H1 (cell line): ENCODE data around the gene ABCC6. TPM values are rescaled to one million over a fixed set of nuclear protein-coding genes. Genes with fewer than 3 reads are reported as not detected.
"Not testable (repeated sequence)": the region's sequence is repeated elsewhere in the genome, so short reads cannot be mapped to it uniquely, and the experiment has no call there.

Experiments used
- CTCF ChIA-PET: fragments of 300-600 bp; sonication (Branson Sonifier 250); formaldehyde crosslinking; loops from one replicate; lab custom pipeline; 2021; ENCODE audit not compliant: partially characterized antibody; lab: Charles Lee
- POLR2A ChIA-PET: fragments of 300-600 bp; sonication (Branson Sonifier 250); formaldehyde crosslinking; loops from one replicate; lab custom pipeline; 2021; ENCODE audit warnings: inconsistent platforms; ENCODE audit not compliant: partially characterized antibody; lab: Charles Lee
- DNase-seq, 2 experiments: peaks; one replicate each; pipeline versions ENCODE4 v3.0.0 to v3.0.0-alpha.2; 2010 to 2022; ENCODE audit warnings: low spot score in 2 of 2, low read depth in 1 of 2, mixed read lengths in 1 of 2
- FAIRE-seq: peaks from 2 replicates; lab custom pipeline; 2011; peaks lifted over from hg19 to GRCh38; lab: Jason Lieb, UNC
- H2AFZ ChIP-seq: 2 replicates; pipeline ENCODE4 v1.8.1; 2012; ENCODE audit warnings: low read length, inconsistent platforms
- H2AK5ac ChIP-seq: 2 replicates; pipeline ENCODE4 v1.6.1; 2013; ENCODE audit warnings: low read depth, low read length
- H2BK120ac ChIP-seq: replicated peaks from 2 replicates; pipeline ENCODE3; 2013; ENCODE audit warnings: low read depth, low read length, inconsistent platforms
- H2BK12ac ChIP-seq: 2 replicates; pipeline ENCODE4 v1.6.1; 2013; ENCODE audit warnings: low read depth, low read length
- H2BK15ac ChIP-seq: 2 replicates; pipeline ENCODE4 v1.6.1; 2013; ENCODE audit warnings: low read length
- H2BK20ac ChIP-seq: 2 replicates; pipeline ENCODE4 v1.6.1; 2013; ENCODE audit warnings: low read length
- H2BK5ac ChIP-seq: 2 replicates; pipeline ENCODE4 v1.6.1; 2013; ENCODE audit warnings: low read depth, low read length
- H3K14ac ChIP-seq: 2 replicates; pipeline ENCODE4 v1.6.1; 2013; ENCODE audit warnings: inconsistent platforms; ENCODE audit not compliant: insufficient read length
- H3K18ac ChIP-seq: 2 replicates; pipeline ENCODE4 v1.6.1; 2013; ENCODE audit warnings: low read length; ENCODE audit errors: extremely low read depth
- H3K23ac ChIP-seq: 2 replicates; pipeline ENCODE4 v1.6.1; 2013; ENCODE audit warnings: inconsistent platforms; ENCODE audit not compliant: insufficient read length
- H3K23me2 ChIP-seq: 2 replicates; pipeline ENCODE4 v1.6.1; 2013; ENCODE audit warnings: low read depth, low read length
- H3K27ac ChIP-seq: 2 replicates; pipeline ENCODE4 v1.6.1; 2011; ENCODE audit warnings: low read depth, low read length, inconsistent platforms
- H3K27me3 ChIP-seq, 4 experiments: replicated peaks in 1 of 4; 1 replicate in 1 of 4; 2 replicates in 3 of 4; pipeline versions ENCODE4 v1.6.1 to v1.8.1; 2011 to 2013; ENCODE audit warnings: low read length in 3 of 4, mild to moderate bottlenecking in 3 of 4, inconsistent platforms in 2 of 4, mixed read lengths in 2 of 4, moderate library complexity in 1 of 4; ENCODE audit not compliant: control insufficient read depth in 3 of 4, insufficient read depth in 3 of 4; ENCODE audit errors: extremely low read depth in 1 of 4
- H3K36me3 ChIP-seq, 4 experiments: 2 replicates each; pipeline versions ENCODE4 v1.6.1 to v1.8.1; 2011 to 2013; ENCODE audit warnings: mild to moderate bottlenecking in 4 of 4, low read length in 3 of 4, moderate library complexity in 2 of 4, control low read depth in 1 of 4, inconsistent platforms in 1 of 4; ENCODE audit not compliant: insufficient read depth in 4 of 4, control insufficient read depth in 2 of 4
- H3K4ac ChIP-seq: replicated peaks from 2 replicates; pipeline ENCODE3; 2013; ENCODE audit warnings: low read length, low read depth, mixed read lengths, inconsistent platforms; ENCODE audit not compliant: insufficient read length
- H3K4me1 ChIP-seq, 4 experiments: replicated peaks in 1 of 4; 1 replicate in 1 of 4; 2 replicates in 3 of 4; pipeline versions ENCODE4 v1.6.1 to v1.8.1; 2011 to 2013; ENCODE audit warnings: low read length in 3 of 4, inconsistent platforms in 2 of 4, mixed read lengths in 1 of 4; ENCODE audit not compliant: insufficient read depth in 4 of 4, control insufficient read depth in 3 of 4
- H3K4me2 ChIP-seq, 2 experiments: 2 replicates each; pipeline versions ENCODE4 v1.6.1 to v1.8.1; 2011 to 2013; ENCODE audit warnings: low read depth in 2 of 2, low read length in 2 of 2, control low read depth in 1 of 2, inconsistent platforms in 1 of 2, mild to moderate bottlenecking in 1 of 2; ENCODE audit not compliant: insufficient read depth in 1 of 2
- H3K4me3 ChIP-seq, 4 experiments: fragments of 200-600, 300-600 bp in 1 of 4; sonication (generic), shearing (Covaris generic), sonication (Bioruptor Twin) in 1 of 4; 2 replicates each; pipeline versions ENCODE4 v1.5.1 to v1.8.1; 2011 to 2016; ENCODE audit warnings: low read length in 4 of 4, low read depth in 3 of 4, control low read depth in 2 of 4, inconsistent platforms in 2 of 4, mild to moderate bottlenecking in 2 of 4, mixed read lengths in 1 of 4, moderate library complexity in 1 of 4; ENCODE audit not compliant: insufficient read depth in 2 of 4; ENCODE audit errors: extremely low read depth in 1 of 4
- H3K56ac ChIP-seq: replicated peaks from 2 replicates; pipeline ENCODE3; 2013; ENCODE audit warnings: low read depth, mild to moderate bottlenecking, mixed read lengths, low read length, inconsistent platforms; ENCODE audit not compliant: insufficient read length
- H3K79me1 ChIP-seq: 2 replicates; pipeline ENCODE4 v1.6.1; 2013; ENCODE audit warnings: low read depth, low read length, control low read depth
- H3K79me2 ChIP-seq, 2 experiments: 2 replicates each; pipeline versions ENCODE4 v1.6.1 to v1.8.1; 2012 to 2013; ENCODE audit warnings: low read length in 2 of 2, mild to moderate bottlenecking in 2 of 2, inconsistent platforms in 1 of 2; ENCODE audit not compliant: insufficient read depth in 2 of 2, control insufficient read depth in 1 of 2
- H3K9ac ChIP-seq, 4 experiments: replicated peaks in 1 of 4; 1 replicate in 1 of 4; 2 replicates in 3 of 4; pipeline versions ENCODE4 v1.6.1 to v1.8.1; 2011 to 2013; ENCODE audit warnings: low read depth in 3 of 4, low read length in 3 of 4, control low read depth in 2 of 4, mild to moderate bottlenecking in 2 of 4, moderate library complexity in 2 of 4, inconsistent platforms in 1 of 4; ENCODE audit errors: extremely low read depth in 1 of 4
- H3K9me3 ChIP-seq, 2 experiments: 2 replicates each; pipeline versions ENCODE4 v1.6.1 to v1.8.1; 2012 to 2013; ENCODE audit warnings: mild to moderate bottlenecking in 2 of 2, moderate library complexity in 2 of 2, control low read depth in 1 of 2, inconsistent platforms in 1 of 2, low read depth in 1 of 2, low read length in 1 of 2, mixed read lengths in 1 of 2; ENCODE audit not compliant: insufficient read depth in 2 of 2
- H4K20me1 ChIP-seq, 2 experiments: replicated peaks in 1 of 2; 2 replicates each; pipeline versions ENCODE3 to v1.8.1; 2011 to 2013; ENCODE audit warnings: inconsistent platforms in 2 of 2, low read length in 2 of 2, mild to moderate bottlenecking in 1 of 2; ENCODE audit not compliant: insufficient read depth in 2 of 2, control insufficient read depth in 1 of 2
- H4K5ac ChIP-seq: 2 replicates; pipeline ENCODE4 v1.6.1; 2013; ENCODE audit warnings: low read length, low read depth, mixed read lengths, inconsistent platforms; ENCODE audit not compliant: insufficient read length
- H4K8ac ChIP-seq: 2 replicates; pipeline ENCODE4 v1.8.0; 2013; ENCODE audit warnings: mild to moderate bottlenecking, moderate library complexity, low read length, inconsistent platforms; ENCODE audit not compliant: insufficient read depth; ENCODE audit errors: extremely low read depth
- H4K91ac ChIP-seq: replicated peaks from 2 replicates; pipeline ENCODE3; 2013; ENCODE audit warnings: low read length, mixed read lengths, inconsistent platforms; ENCODE audit not compliant: insufficient read length
- WGBS, 2 experiments: shearing (Covaris generic) in 1 of 2; methylation state at CpG; one replicate each; pipeline versions ENCODE4 v1.1.6 to v1.1.7; 2013 to 2015; ENCODE audit warnings: low lambda C conversion rate in 2 of 2, mixed read lengths in 2 of 2, inconsistent platforms in 1 of 2, low coverage in 1 of 2, missing lambda C conversion rate in 1 of 2; ENCODE audit not compliant: insufficient replicate concordance in 2 of 2, insufficient coverage in 1 of 2, insufficient read length in 1 of 2; ENCODE audit errors: extremely low coverage in 1 of 2, missing lambda C conversion rate in 1 of 2; 5-methylcytosine and 5-hydroxymethylcytosine counted together
- polyA plus RNA-seq, 7 experiments: library from polyadenylated mRNA; depleted of rRNA in 3 of 7; stranded (reverse) in 5 of 7; unstranded in 2 of 7; fragments of >200 nt in 5 of 7; fragments of 200-250 nt in 2 of 7; gene quantifications; 1 replicate in 5 of 7; 2 replicates in 1 of 7; 4 replicates in 1 of 7; pipeline versions ENCODE4 v1.2.1 to v1.2.3, GENCODE V29; 2011 to 2013; ENCODE audit warnings: missing spikeins in 2 of 7, mixed read lengths in 2 of 7
- total RNA-seq: library from RNA; stranded (reverse); fragmentation: NEBNext Ultra II Directional; extraction: Animal tissue kit (Norgen Biotek cat#: 25700); gene quantifications from 2 replicates; pipeline ENCODE4 v1.2.1, GENCODE V29; 2021

The ABCC6 gene
- total and polyA plus RNA-seq, 2 of the 8 experiments (the other 6 are each of a cell fraction or from before 2014, with no cell fraction given), result 1.6 to 1.8 TPM

DNA sequence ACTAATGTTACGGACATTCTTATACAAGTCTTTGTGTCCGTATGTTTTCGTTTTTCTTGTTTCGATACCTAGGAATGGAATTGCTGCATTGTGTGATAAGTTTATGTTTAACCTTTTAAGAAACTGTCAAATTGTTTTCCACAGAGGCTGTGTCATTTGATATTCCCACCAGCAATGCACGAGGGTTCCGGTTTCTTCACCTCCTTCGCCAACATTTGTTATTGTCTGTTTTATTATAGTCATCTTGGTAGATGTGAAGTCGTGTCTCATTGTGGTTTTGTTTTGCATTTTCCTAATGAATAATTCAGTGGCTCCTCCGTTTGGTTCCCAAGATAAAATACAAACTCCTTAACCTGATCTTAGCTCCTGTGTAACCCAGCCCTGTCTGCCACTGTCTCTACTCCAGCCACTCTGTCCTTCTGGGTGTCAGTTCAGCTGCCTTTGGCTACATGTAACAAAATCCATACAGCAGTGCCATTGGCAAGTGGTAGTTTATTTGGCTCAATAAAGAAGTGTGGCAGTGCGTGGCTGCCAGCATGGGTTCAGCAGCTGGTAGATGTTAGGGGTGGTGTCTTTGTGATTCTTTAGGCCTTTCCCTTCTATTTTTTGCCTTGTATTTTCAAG, 45.0 kb upstream of the ABCC6 start:
- H2BK12ac ChIP-seq, H3K9ac ChIP-seq, POLR2A ChIA-PET, H3K27ac ChIP-seq, H3K14ac ChIP-seq, H3K4ac ChIP-seq, H4K91ac ChIP-seq, H3K56ac ChIP-seq, H3K18ac ChIP-seq, H3K9me3 ChIP-seq, H4K20me1 ChIP-seq, CTCF ChIA-PET, H2AFZ ChIP-seq, H2BK120ac ChIP-seq, H3K23me2 ChIP-seq, H3K79me1 ChIP-seq, H3K36me3 ChIP-seq, H2AK5ac ChIP-seq, H4K5ac ChIP-seq, DNase-seq, H3K27me3 ChIP-seq, H3K4me3 ChIP-seq, H4K8ac ChIP-seq, H2BK5ac ChIP-seq, H2BK20ac ChIP-seq, H3K4me2 ChIP-seq, H3K79me2 ChIP-seq, H3K4me1 ChIP-seq, FAIRE-seq, H2BK15ac ChIP-seq, H3K23ac ChIP-seq: not testable (repeated sequence)
- WGBS, 2 experiments, result 92% methylated on average over 9 of the region's 10 CpGs; no CpG with 5 or more reads in 1 of the 2 experiments

DNA sequence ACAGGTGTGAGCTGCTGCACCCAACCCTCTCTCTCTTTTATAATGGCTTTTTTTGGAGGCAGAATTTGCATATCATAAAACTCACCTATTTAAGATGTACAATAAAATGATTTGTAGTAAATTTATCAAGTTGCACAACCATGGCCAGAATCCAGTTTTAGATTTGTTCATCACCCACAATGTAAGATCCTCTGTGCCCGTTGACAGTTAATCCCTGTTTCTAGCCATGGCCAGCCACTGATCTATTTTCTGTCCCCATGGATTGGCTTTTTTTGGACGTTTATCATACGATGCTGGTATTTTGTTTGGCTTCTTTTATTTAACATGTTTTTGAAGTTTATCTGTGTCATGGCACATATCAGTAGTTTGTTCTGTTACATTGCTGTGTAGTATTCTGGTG, 44.4 kb upstream of the ABCC6 start:
- FAIRE-seq, CTCF ChIA-PET, H4K20me1 ChIP-seq, H4K8ac ChIP-seq, H3K79me1 ChIP-seq, H2AFZ ChIP-seq, H3K18ac ChIP-seq, H3K23ac ChIP-seq, H3K36me3 ChIP-seq, H3K56ac ChIP-seq, H3K4me1 ChIP-seq, H3K4ac ChIP-seq, H2BK20ac ChIP-seq, H2AK5ac ChIP-seq, H3K23me2 ChIP-seq, H3K14ac ChIP-seq, H3K79me2 ChIP-seq, POLR2A ChIA-PET, H2BK5ac ChIP-seq, H3K27ac ChIP-seq, H2BK12ac ChIP-seq, H3K27me3 ChIP-seq, H4K91ac ChIP-seq, H3K9me3 ChIP-seq, H2BK15ac ChIP-seq, H3K4me3 ChIP-seq, H3K9ac ChIP-seq, H2BK120ac ChIP-seq, H3K4me2 ChIP-seq, H4K5ac ChIP-seq, DNase-seq: not testable (repeated sequence)
- no CpG with 5 or more reads among the region's 3 CpGs for WGBS, 2 experiments
